Heart left ventricle (tissue), 16 donors: ENCODE data around the gene ABHD1. TPM values are rescaled to one million over a fixed set of nuclear protein-coding genes. Genes with fewer than 3 reads are reported as not detected.

Source experiments
- ATAC-seq, 4 donors: fragments of 200-7000 bp; cut with Tn5 transposase; one replicate each; pipeline ENCODE4 v1.9.1; 2020 to 2022; ENCODE audit warnings: moderate library complexity in 4 of 4, mild to moderate bottlenecking in 3 of 4, moderate number of reproducible peaks in 1 of 4
- DNase-seq, 5 donors: peaks; one replicate each; pipeline ENCODE4 v3.0.0-alpha.2; 2020
- H3K27ac ChIP-seq, 12 donors: fragments of 200-600 bp; sonication (generic) in 4 of 12; one replicate each; pipeline versions ENCODE4 v1.5.0 to v1.8.0; 2016 to 2022; ENCODE audit warnings: mild to moderate bottlenecking in 2 of 12
- H3K27me3 ChIP-seq, 9 donors: fragments of 200-600 bp; sonication (generic) in 2 of 9; one replicate each; pipeline versions ENCODE4 v1.5.1 to v1.8.0; 2016 to 2022; ENCODE audit warnings: mild to moderate bottlenecking in 3 of 9
- H3K36me3 ChIP-seq, 9 donors: fragments of 200-600 bp; sonication (generic) in 2 of 9; one replicate each; pipeline versions ENCODE4 v1.5.0 to v1.8.0; 2018 to 2022; ENCODE audit warnings: mild to moderate bottlenecking in 2 of 9
- H3K4me1 ChIP-seq, 12 donors: fragments of 200-600 bp; sonication (generic) in 4 of 12; one replicate each; pipeline versions ENCODE4 v1.5.0 to v1.8.0; 2016 to 2022; ENCODE audit warnings: mild to moderate bottlenecking in 3 of 12
- H3K4me3 ChIP-seq, 12 donors: fragments of 200-600 bp; sonication (generic) in 4 of 12; one replicate each; pipeline versions ENCODE4 v1.5.0 to v1.8.0; 2017 to 2022; ENCODE audit warnings: mild to moderate bottlenecking in 9 of 12, moderate library complexity in 4 of 12
- H3K9me3 ChIP-seq, 12 donors: fragments of 200-600 bp; sonication (generic) in 4 of 12; one replicate each; pipeline versions ENCODE4 v1.5.0 to v1.8.0; 2016 to 2022; ENCODE audit warnings: mild to moderate bottlenecking in 1 of 12
- POLR2A ChIP-seq, 2 donors: fragments of 450-650 bp; IDR thresholded peaks; one replicate each; pipeline ENCODE4 v1.6.1; 2017; ENCODE audit warnings: antibody characterized with exemption in 2 of 2, mild to moderate bottlenecking in 2 of 2, moderate library complexity in 2 of 2
- WGBS, 4 donors: extraction: QIAGEN DNeasy Blood & Tissue Kit in 2 of 4; methylation state at CpG; one replicate each; pipeline versions ENCODE4 v1.1.5 to v1.1.7; 2013 to 2018; 5-methylcytosine and 5-hydroxymethylcytosine counted together
- intact Hi-C, 10 donors: fragments of 100-400 bp; cut with DNase I; formaldehyde crosslinking; loops; one replicate each; pipeline versions ENCODE4 v1.11.1 to v1.14.2; 2022
- polyA plus RNA-seq, 2 donors: library from polyadenylated mRNA; stranded (reverse); fragments of 200-250 nt; gene quantifications; one replicate each; pipeline ENCODE4 v1.2.3, GENCODE V29; 2013
- total RNA-seq, 9 donors: library from RNA; depleted of rRNA in 2 of 9; stranded (reverse); fragments of >200 nt in 2 of 9; fragmentation: NEBNext Ultra II Directional in 3 of 9; extraction: Animal tissue kit (Norgen Biotek cat#: 25700) in 3 of 9; gene quantifications; one replicate each; pipeline versions ENCODE4 v1.1.0 to v1.2.4, GENCODE V29; 2016 to 2023
- TF ChIP-seq, protein P1 (sequence below), 12 donors: fragments of 200-600 bp; sonication (generic) in 4 of 12; IDR thresholded peaks; one replicate each; pipeline versions ENCODE4 v1.5.0 to v1.8.0; 2018 to 2022; ENCODE audit warnings: antibody characterized with exemption in 12 of 12, mild to moderate bottlenecking in 5 of 12
- donor health status: ischemic (EF 13 %, LVEDD 7.1; RV severe dilation, severe dysfunction).
- donor health status: healthy with polysubstance abuse.
- donor health status: DM: no; HTN: yes; CAD: no.
- donor health status: DM: no; HTN: no; CAD: no.
- donor health status: ischemic (EF 25% LVEDD 6.9; RV normal size, moderate dysfunction).
- donor health status: ischemic (EF 25% LVEDD 5.7; RV mildly dilated, moderate dysfunction).
- donor health status: healthy.
- donor health status: DM: yes; HTN: yes; CAD: no.
- donor health status: ischemic (EF 35%, LVEDD 5.7; RV mildly dilated, moderate dysfunction).
- donor health status: nonischemic (EF 11% LVEDD 7.7; RV severe dilation, severe dysfunction).
- donor health status: DM: yes; HTN: yes; CAD: no.
- donor health status: PGD.
- donor health status: ischemic (EF 29% LVEDD 5.4; RV normal size, mild dysfunction).
- donor health status: nonischemic (EF 23%, LVEDD 6.1; RV moderate dilation, normal function).

ABHD1 gene
- total and polyA plus RNA-seq, 11 donors: 0.47 to 6.2 (median 2.0) TPM; not detected in 1

DNA sequence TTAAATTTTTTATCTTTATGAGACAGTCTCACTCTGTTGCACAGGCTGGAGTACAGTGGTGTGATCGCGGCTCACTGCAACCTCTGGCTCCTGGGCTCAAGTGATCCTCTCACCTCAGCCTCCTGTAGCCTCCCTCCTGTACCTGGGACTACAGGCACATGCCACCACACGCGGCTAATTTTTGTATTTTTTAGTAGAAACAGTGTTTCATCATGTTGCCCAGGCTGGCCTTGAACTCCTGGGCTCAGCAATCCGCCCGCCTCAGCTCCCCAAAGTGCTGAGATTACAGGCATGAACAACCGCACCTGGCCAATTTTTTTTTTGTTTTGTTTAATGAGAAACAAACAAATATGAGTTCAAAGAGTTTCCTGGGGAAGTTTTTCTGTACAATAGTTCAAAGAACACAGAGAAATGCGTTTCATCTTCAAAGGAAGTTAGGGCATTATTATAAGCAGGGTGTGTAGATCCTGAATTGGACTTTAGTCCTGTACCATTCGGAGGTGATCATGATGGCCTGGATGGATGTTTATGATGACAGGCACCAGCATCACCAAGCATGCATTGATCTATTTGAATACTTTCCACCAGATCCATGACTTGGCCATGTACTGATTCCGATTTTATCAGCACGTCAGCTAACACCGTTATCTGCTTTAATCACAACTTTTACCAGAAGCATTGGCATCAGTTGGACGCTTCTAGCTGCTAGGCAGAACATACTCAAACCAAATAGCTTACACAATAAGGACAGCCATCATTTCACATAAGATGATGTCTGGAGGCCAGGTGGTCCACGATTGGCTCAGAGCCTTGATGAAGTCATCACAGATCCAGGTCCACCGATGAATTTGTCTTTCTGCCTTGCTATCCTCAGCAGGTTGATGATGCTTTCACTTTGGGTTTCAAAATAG lies 54.1 kb downstream of the ABHD1 start:
- no peak for DNase-seq
- 77 to 86% (median 80%) methylated on average over 15 of the region's 15 CpGs for WGBS, 4 donors
- H3K27ac ChIP-seq: no peak overlapping the region
- intact Hi-C loops: no loop called here
- no peak overlapping the region for H3K4me3 ChIP-seq
- no peaks in the 10 kb centered on the region for H3K9me3 ChIP-seq
- TF ChIP-seq, protein P1, sequence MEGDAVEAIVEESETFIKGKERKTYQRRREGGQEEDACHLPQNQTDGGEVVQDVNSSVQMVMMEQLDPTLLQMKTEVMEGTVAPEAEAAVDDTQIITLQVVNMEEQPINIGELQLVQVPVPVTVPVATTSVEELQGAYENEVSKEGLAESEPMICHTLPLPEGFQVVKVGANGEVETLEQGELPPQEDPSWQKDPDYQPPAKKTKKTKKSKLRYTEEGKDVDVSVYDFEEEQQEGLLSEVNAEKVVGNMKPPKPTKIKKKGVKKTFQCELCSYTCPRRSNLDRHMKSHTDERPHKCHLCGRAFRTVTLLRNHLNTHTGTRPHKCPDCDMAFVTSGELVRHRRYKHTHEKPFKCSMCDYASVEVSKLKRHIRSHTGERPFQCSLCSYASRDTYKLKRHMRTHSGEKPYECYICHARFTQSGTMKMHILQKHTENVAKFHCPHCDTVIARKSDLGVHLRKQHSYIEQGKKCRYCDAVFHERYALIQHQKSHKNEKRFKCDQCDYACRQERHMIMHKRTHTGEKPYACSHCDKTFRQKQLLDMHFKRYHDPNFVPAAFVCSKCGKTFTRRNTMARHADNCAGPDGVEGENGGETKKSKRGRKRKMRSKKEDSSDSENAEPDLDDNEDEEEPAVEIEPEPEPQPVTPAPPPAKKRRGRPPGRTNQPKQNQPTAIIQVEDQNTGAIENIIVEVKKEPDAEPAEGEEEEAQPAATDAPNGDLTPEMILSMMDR (IDR thresholded peaks at IDR 0.05): no peak
- TF ChIP-seq POLR2A (IDR thresholded peaks at IDR 0.05): no peak
- H3K27me3 ChIP-seq: peaks cover 0 to 16% (median 0%) of the 10 kb centered on the region in 9 donors
- no peak for ATAC-seq
- H3K36me3 ChIP-seq: no peaks in the 10 kb centered on the region
- no peaks in the 10 kb centered on the region for H3K4me1 ChIP-seq

DNA sequence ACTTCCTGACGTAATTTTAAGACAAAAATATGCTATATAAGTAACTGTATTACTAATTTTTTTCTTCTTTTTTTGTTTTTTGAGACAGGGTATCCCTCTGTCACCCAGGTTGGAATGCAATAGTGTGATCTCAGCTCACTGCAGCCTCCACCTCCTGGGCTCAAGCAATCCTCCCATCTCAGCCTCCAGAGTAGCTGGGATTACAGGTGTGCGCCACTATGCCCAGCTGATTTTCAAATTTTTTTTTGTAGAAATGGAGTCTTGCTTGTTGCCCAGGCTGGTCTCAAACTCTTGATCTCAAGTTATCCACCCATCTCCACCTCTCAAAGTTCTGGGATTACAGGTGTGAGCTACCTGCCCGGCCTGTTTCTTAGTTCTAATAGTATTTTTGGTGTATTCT lies 54.9 kb downstream of the ABHD1 start:
- 83 to 90% (median 88%) methylated on average over 3 of the region's 3 CpGs for WGBS, 4 donors
- no peak for ATAC-seq
- Histone ChIP-seq H3K36me3 (no peaks in the 10 kb centered on the region), H3K4me3 (no peak overlapping the region), H3K9me3 (no peaks in the 10 kb centered on the region), H3K27ac (no peak overlapping the region), H3K4me1 (no peaks in the 10 kb centered on the region), H3K27me3 (peaks cover 0 to 16% (median 0%) of the 10 kb centered on the region in 9 donors)
- DNase-seq: no peak
- intact Hi-C loops: no loop called here
- TF ChIP-seq, protein P1 (IDR thresholded peaks at IDR 0.05): no peak
- TF ChIP-seq POLR2A (IDR thresholded peaks at IDR 0.05): no peak

DNA sequence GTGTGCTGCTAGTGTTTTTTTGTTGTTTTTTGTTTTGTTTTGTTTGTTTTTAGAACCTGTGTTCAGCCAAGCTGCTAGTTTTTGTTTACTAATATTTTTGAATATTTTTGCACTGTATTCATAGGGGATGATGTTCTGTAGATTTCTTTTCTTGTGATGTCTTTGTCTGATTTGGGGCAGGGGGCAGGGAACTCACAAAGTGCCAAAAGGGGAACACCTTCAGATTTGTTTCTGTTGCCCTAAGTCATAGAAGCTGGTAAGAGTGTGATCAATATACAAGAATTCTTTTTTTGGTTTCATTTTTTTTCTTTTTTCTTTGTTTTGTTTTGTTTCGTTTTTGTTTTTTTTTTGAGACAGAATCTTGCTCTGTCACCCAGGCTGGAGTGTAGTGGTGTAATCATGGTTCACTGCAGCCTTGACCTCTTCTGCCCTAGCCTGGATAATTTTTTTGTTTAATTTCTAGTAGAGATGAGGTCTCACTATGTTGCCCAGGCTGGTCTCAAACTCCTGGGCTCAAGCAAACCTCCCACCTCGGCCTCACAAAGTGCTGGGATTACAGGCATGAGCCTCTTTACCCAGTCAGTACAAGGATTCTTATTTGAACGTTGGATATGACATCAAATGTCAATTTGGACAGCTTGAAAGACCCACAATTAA lies 55.9 kb downstream of the ABHD1 start:
- no peaks in the 10 kb centered on the region for H3K36me3 ChIP-seq
- TF ChIP-seq, protein P1 (IDR thresholded peaks at IDR 0.05): no peak
- no peak for TF ChIP-seq POLR2A (IDR thresholded peaks at IDR 0.05)
- ATAC-seq (no peak), DNase-seq (no peak)
- peaks cover 0 to 16% (median 0%) of the 10 kb centered on the region in 9 donors for H3K27me3 ChIP-seq
- WGBS, 4 donors: 58 to 72% (median 66%) methylated on average over 3 of the region's 3 CpGs
- no peak overlapping the region for H3K4me3 ChIP-seq
- no peaks in the 10 kb centered on the region for H3K9me3 ChIP-seq
- intact Hi-C loops: no loop called here
- H3K4me1 ChIP-seq: peaks cover 0 to 7% (median 0%) of the 10 kb centered on the region in 12 donors
- H3K27ac ChIP-seq: no peak overlapping the region

Other genes with a start within 250 kb of the ABHD1 start
- 10 to 100 TPM; 27.4 to 55.2 (median 42.3) TPM for gene MAPRE3, start 153.2 kb upstream of the ABHD1 start, total RNA-seq
- 10 to 100 TPM; 28.7 to 65.0 TPM for gene MAPRE3, start 153.2 kb upstream of the ABHD1 start, polyA plus RNA-seq
- 10 to 100 TPM; 18.3 to 58.0 (median 31.6) TPM for gene TMEM214, start 90.8 kb upstream of the ABHD1 start, total RNA-seq
- 10 to 100 TPM; 27.4 to 57.0 TPM for gene TMEM214, start 90.8 kb upstream of the ABHD1 start, polyA plus RNA-seq
- gene AGBL5, start 72.1 kb upstream of the ABHD1 start, total RNA-seq: 10 to 100 TPM in 4 of 9 donors, 1 to 10 TPM in 5; 4.9 to 12.5 (median 9.9) TPM
- 1 to 10 TPM; 4.5 to 7.9 TPM for gene AGBL5, start 72.1 kb upstream of the ABHD1 start, polyA plus RNA-seq
- gene OST4, start 52.2 kb upstream of the ABHD1 start, total RNA-seq: 100 to 1,000 TPM; 215 to 466 (median 343) TPM
- 100 to 1,000 TPM; 335 to 517 TPM for gene OST4, start 52.2 kb upstream of the ABHD1 start, polyA plus RNA-seq
- gene EMILIN1, start 45.2 kb upstream of the ABHD1 start, total RNA-seq: 10 to 100 TPM in 8 of 9 donors, 1 to 10 TPM in 1; 7.5 to 76.9 (median 16.3) TPM
- 10 to 100 TPM; 21.0 to 31.2 TPM for gene EMILIN1, start 45.2 kb upstream of the ABHD1 start, polyA plus RNA-seq
- 1 to 10 TPM in 8 of 9 donors, under 1 TPM in 1; 0.89 to 3.9 (median 1.8) TPM for gene KHK, start 37.0 kb upstream of the ABHD1 start, total RNA-seq
- 1 to 10 TPM; 1.3 to 2.0 TPM for gene KHK, start 37.0 kb upstream of the ABHD1 start, polyA plus RNA-seq
- gene CGREF1, start 4.7 kb upstream of the ABHD1 start, total RNA-seq: 1 to 10 TPM in 4 of 9 donors, under 1 TPM in 4, not detected in 1; 0.24 to 2.7 (median 1.0) TPM
- under 1 TPM; 0.67 to 0.99 TPM for gene CGREF1, start 4.7 kb upstream of the ABHD1 start, polyA plus RNA-seq
- gene PREB, start 10.8 kb downstream of the ABHD1 start, total RNA-seq: 10 to 100 TPM; 41.1 to 74.5 (median 48.7) TPM
- gene PREB, start 10.8 kb downstream of the ABHD1 start, polyA plus RNA-seq: 10 to 100 TPM; 54.3 to 99.4 TPM
- gene PRR30, start 15.6 kb downstream of the ABHD1 start, total RNA-seq: not detected
- not detected for gene PRR30, start 15.6 kb downstream of the ABHD1 start, polyA plus RNA-seq
- gene TCF23, start 25.2 kb downstream of the ABHD1 start, total RNA-seq: under 1 TPM in 3 of 9 donors, not detected in 6; 0.07 to 0.85 (median 0.68) TPM
- gene TCF23, start 25.2 kb downstream of the ABHD1 start, polyA plus RNA-seq: under 1 TPM; 0.04 TPM
- gene ATRAID, start 88.2 kb downstream of the ABHD1 start, total RNA-seq: 100 to 1,000 TPM in 8 of 9 donors, 10 to 100 TPM in 1; 96.9 to 210 (median 144) TPM
- 100 to 1,000 TPM; 126 to 195 TPM for gene ATRAID, start 88.2 kb downstream of the ABHD1 start, polyA plus RNA-seq
- 10 to 100 TPM in 5 of 9 donors, 1 to 10 TPM in 4; 6.3 to 16.7 (median 10.3) TPM for gene SLC5A6, start 88.5 kb downstream of the ABHD1 start, total RNA-seq
- gene SLC5A6, start 88.5 kb downstream of the ABHD1 start, polyA plus RNA-seq: 10 to 100 TPM in 1 of 2 donors, 1 to 10 TPM in 1; 6.7 to 37.7 TPM
- 10 to 100 TPM in 2 of 9 donors, 1 to 10 TPM in 7; 5.0 to 14.2 (median 6.7) TPM for gene CAD, start 93.6 kb downstream of the ABHD1 start, total RNA-seq
- gene CAD, start 93.6 kb downstream of the ABHD1 start, polyA plus RNA-seq: 1 to 10 TPM; 3.2 to 9.3 TPM
- gene SLC30A3, start 139.2 kb downstream of the ABHD1 start, total RNA-seq: 10 to 100 TPM in 2 of 9 donors, 1 to 10 TPM in 7; 5.0 to 18.1 (median 9.0) TPM
- 1 to 10 TPM; 5.6 to 9.2 TPM for gene SLC30A3, start 139.2 kb downstream of the ABHD1 start, polyA plus RNA-seq
- 1 to 10 TPM in 5 of 9 donors, under 1 TPM in 4; 0.36 to 3.3 (median 1.2) TPM for gene DNAJC5G, start 151.6 kb downstream of the ABHD1 start, total RNA-seq
- gene DNAJC5G, start 151.6 kb downstream of the ABHD1 start, polyA plus RNA-seq: 1 to 10 TPM in 1 of 2 donors, under 1 TPM in 1; 0.11 to 1.8 TPM
- 100 to 1,000 TPM; 175 to 329 (median 241) TPM for gene TRIM54, start 158.6 kb downstream of the ABHD1 start, total RNA-seq
- gene TRIM54, start 158.6 kb downstream of the ABHD1 start, polyA plus RNA-seq: 100 to 1,000 TPM; 128 to 324 TPM
- gene UCN, start 184.6 kb downstream of the ABHD1 start, total RNA-seq: 1 to 10 TPM in 6 of 9 donors, under 1 TPM in 3; 0.60 to 2.5 (median 1.1) TPM
- 1 to 10 TPM; 1.3 to 1.4 TPM for gene UCN, start 184.6 kb downstream of the ABHD1 start, polyA plus RNA-seq
- gene MPV17, start 199.3 kb downstream of the ABHD1 start, total RNA-seq: 100 to 1,000 TPM in 1 of 9 donors, 10 to 100 TPM in 8; 48.8 to 103 (median 65.7) TPM
- gene MPV17, start 199.3 kb downstream of the ABHD1 start, polyA plus RNA-seq: 100 to 1,000 TPM in 1 of 2 donors, 10 to 100 TPM in 1; 69.3 to 134 TPM
- 10 to 100 TPM; 19.9 to 42.6 (median 28.3) TPM for gene GTF3C2, start 232.9 kb downstream of the ABHD1 start, total RNA-seq
- 10 to 100 TPM; 17.8 to 21.9 TPM for gene GTF3C2, start 232.9 kb downstream of the ABHD1 start, polyA plus RNA-seq
- 10 to 100 TPM; 28.5 to 59.3 (median 37.0) TPM for gene EIF2B4, start 246.5 kb downstream of the ABHD1 start, total RNA-seq
- gene EIF2B4, start 246.5 kb downstream of the ABHD1 start, polyA plus RNA-seq: 10 to 100 TPM; 40.2 to 69.0 TPM
- gene SNX17, start 246.8 kb downstream of the ABHD1 start, total RNA-seq: 10 to 100 TPM; 59.4 to 90.7 (median 77.2) TPM
- gene SNX17, start 246.8 kb downstream of the ABHD1 start, polyA plus RNA-seq: 100 to 1,000 TPM in 1 of 2 donors, 10 to 100 TPM in 1; 39.2 to 106 TPM